HepG2 (cell line): Measurements from ENCODE around the gene LRRC43. TPM values are rescaled to one million over a fixed set of nuclear protein-coding genes. Genes with fewer than 3 reads are reported as not detected.

ENCODE experiments used
- ATAC-seq: fragments of 200-7000 bp; cut with Tn5 transposase; 3 replicates; pipeline ENCODE4 v1.9.1; 2020; ENCODE audit warnings: mild to moderate bottlenecking, moderate library complexity
- BruUV-seq: library from RNA; stranded (reverse); fragments of 400-500 nt; replicated peaks from 2 replicates; lab custom pipeline; 2021; lab: Mats Ljungman, UMichigan
- CTCF ChIA-PET: fragments of 300-600 bp; formaldehyde crosslinking; extraction: SDS; loops from one replicate; lab custom pipeline; 2021; ENCODE audit warnings: low total read pairs, inconsistent platforms, low intra/inter-chr PET ratio; lab: Yijun Ruan, JAX
- POLR2A ChIA-PET: fragments of 350-600 bp; sonication (Branson Sonifier 250); formaldehyde crosslinking; loops from one replicate; lab custom pipeline; 2020; ENCODE audit warnings: antibody characterized with exemption, inconsistent platforms; lab: Yijun Ruan, JAX
- DNase-seq: peaks from one replicate; pipeline ENCODE4 v3.0.0-alpha.2; 2015; ENCODE audit warnings: low spot score
- FAIRE-seq: peaks from 3 replicates; lab custom pipeline; 2011; peaks lifted over from hg19 to GRCh38; lab: Jason Lieb, UNC
- H2AFZ ChIP-seq: one replicate; pipeline ENCODE4 v1.6.1; 2011; ENCODE audit warnings: low read length, inconsistent platforms
- H3K27ac ChIP-seq: fragments of 300-600 bp; 3 replicates; pipeline ENCODE4 v1.8.0; 2011; ENCODE audit warnings: mixed run types, mild to moderate bottlenecking, mixed read lengths, low read length, inconsistent platforms; ENCODE audit not compliant: insufficient read depth; ENCODE audit errors: extremely low read length
- H3K27me3 ChIP-seq, 2 experiments: fragments of 200-600 bp in 1 of 2; 2 replicates in 1 of 2; 3 replicates in 1 of 2; pipeline versions ENCODE4 v1.6.0 to v1.8.0; 2011; ENCODE audit warnings: low read length in 2 of 2, mild to moderate bottlenecking in 2 of 2, moderate library complexity in 2 of 2, inconsistent platforms in 1 of 2; ENCODE audit not compliant: insufficient read depth in 2 of 2, control insufficient read depth in 1 of 2
- H3K36me3 ChIP-seq, 2 experiments: fragments of 200-600 bp in 1 of 2; replicated peaks in 1 of 2; 2 replicates in 1 of 2; 3 replicates in 1 of 2; pipeline versions ENCODE4 v1.5.1 to v1.8.0; 2011; ENCODE audit warnings: low read length in 2 of 2, inconsistent platforms in 1 of 2; ENCODE audit not compliant: insufficient read depth in 2 of 2, control insufficient read depth in 1 of 2
- H3K4me1 ChIP-seq: 2 replicates; pipeline ENCODE4 v1.5.1; 2012; ENCODE audit warnings: low read length, inconsistent platforms; ENCODE audit not compliant: insufficient read depth
- H3K4me2 ChIP-seq: 2 replicates; pipeline ENCODE4 v1.6.0; 2011; ENCODE audit warnings: low read depth, low read length, inconsistent platforms
- H3K4me3 ChIP-seq, 3 experiments: fragments of 200-600 bp in 1 of 3; sonication (generic), shearing (Covaris generic) in 1 of 3; replicated peaks in 1 of 3; 2 replicates each; pipeline ENCODE4 v1.5.1; 2011 to 2016; ENCODE audit warnings: low read length in 3 of 3, inconsistent platforms in 2 of 3, low read depth in 2 of 3, mild to moderate bottlenecking in 2 of 3, control low read depth in 1 of 3, mixed read lengths in 1 of 3; ENCODE audit not compliant: insufficient read depth in 1 of 3
- H3K79me2 ChIP-seq: one replicate; pipeline ENCODE4 v1.6.1; 2011; ENCODE audit warnings: low read length, inconsistent platforms; ENCODE audit not compliant: insufficient read depth
- H3K9ac ChIP-seq: 2 replicates; pipeline ENCODE4 v1.6.0; 2011; ENCODE audit warnings: mild to moderate bottlenecking, low read depth, low read length, inconsistent platforms; ENCODE audit not compliant: insufficient read depth
- H3K9me3 ChIP-seq: 2 replicates; pipeline ENCODE4 v1.5.1; 2012; ENCODE audit warnings: mild to moderate bottlenecking, low read length
- H4K20me1 ChIP-seq: 2 replicates; pipeline ENCODE4 v1.6.0; 2011; ENCODE audit warnings: inconsistent platforms, mild to moderate bottlenecking, low read length, moderate library complexity; ENCODE audit not compliant: insufficient read depth
- FLYWCH1 ChIP-seq: sonication (generic); formaldehyde crosslinking; IDR thresholded peaks from 2 replicates; pipeline ENCODE4 v1.8.1; 2023; ENCODE audit warnings: mild to moderate bottlenecking, missing genetic modification reagents
- HMGXB3 ChIP-seq: sonication (generic); formaldehyde crosslinking; IDR thresholded peaks from 2 replicates; pipeline ENCODE4 v1.4.0; 2020; ENCODE audit warnings: missing genetic modification reagents, borderline replicate concordance
- HNRNPH1 ChIP-seq: fragments of 200-400 bp; formaldehyde crosslinking; optimal IDR thresholded peaks from 2 replicates; pipeline ENCODE3; 2017; ENCODE audit warnings: mild to moderate bottlenecking, low read depth, low read length
- KDM6A ChIP-seq: IDR thresholded peaks from 2 replicates; pipeline ENCODE4 v1.6.1; 2016; ENCODE audit warnings: low read depth
- POLR2AphosphoS2 ChIP-seq: IDR thresholded peaks from 2 replicates; pipeline ENCODE4 v1.6.1; 2011; ENCODE audit warnings: low read depth, low read length, improper control_type of control experiment
- RARG ChIP-seq: sonication (generic); formaldehyde crosslinking; IDR thresholded peaks from 2 replicates; pipeline ENCODE4 v1.4.0; 2020; ENCODE audit warnings: low read depth, mild to moderate bottlenecking, missing genetic modification reagents
- SMARCC2 ChIP-seq: fragments of 450-650 bp; IDR thresholded peaks from 2 replicates; pipeline ENCODE4 v1.6.1; 2017; ENCODE audit warnings: antibody characterized with exemption, mild to moderate bottlenecking
- SNAPC2 ChIP-seq: sonication (generic); formaldehyde crosslinking; IDR thresholded peaks from 2 replicates; pipeline ENCODE4 v1.8.1; 2022; ENCODE audit warnings: mild to moderate bottlenecking, missing genetic modification reagents
- TEAD2 ChIP-seq: sonication (generic); formaldehyde crosslinking; IDR thresholded peaks from 2 replicates; pipeline ENCODE4 v1.9.0; 2021; ENCODE audit warnings: missing genetic modification reagents
- ZNF234 ChIP-seq: sonication (generic); formaldehyde crosslinking; conservative IDR thresholded peaks from 2 replicates; pipeline ENCODE4 v1.5.1; 2020; ENCODE audit warnings: mild to moderate bottlenecking, missing genetic modification reagents
- WGBS: methylation state at CpG from one replicate; pipeline ENCODE4 v1.1.6; 2017; ENCODE audit warnings: low lambda C conversion rate; 5-methylcytosine and 5-hydroxymethylcytosine counted together
- in situ Hi-C: cut with HindIII; loops from 2 replicates; pipeline ENCODE4 v1.10.0; 2017; ENCODE audit warnings: low pct_unique_long_range_greater_than_20kb; ENCODE audit not compliant: extremely low pct_ligation_motif_present
- intact Hi-C: fragments of 100-400 bp; cut with micrococcal nuclease; formaldehyde crosslinking; loops from one replicate; pipeline ENCODE4 v1.10.0; 2022; ENCODE audit not compliant: unreplicated experiment
- polyA plus RNA-seq, 8 experiments: library from polyadenylated mRNA; depleted of rRNA in 3 of 8; stranded (reverse) in 7 of 8; unstranded in 1 of 8; fragments of >200 nt; fragmentation: Illumina TruSeq in 4 of 8; extraction: Trizol in 4 of 8; gene quantifications; 2 replicates each; pipeline versions ENCODE4 v1.2.1 to v1.2.3, GENCODE V29; 2011 to 2016; ENCODE audit warnings: low read depth in 4 of 8, missing spikeins in 1 of 8, mixed read lengths in 1 of 8; ENCODE audit not compliant: insufficient read depth in 1 of 8
- total RNA-seq, 5 experiments: library from RNA; depleted of rRNA; stranded (reverse); fragments of >200 nt; fragmentation: Illumina TruSeq; extraction: Trizol; gene quantifications; 2 replicates each; pipeline ENCODE4 v1.2.3, GENCODE V29; 2016; ENCODE audit warnings: low read depth in 1 of 5

Gene LRRC43
- total and polyA plus RNA-seq, 2 of the 13 experiments (the other 11 are each of a cell fraction or from before 2014, with no cell fraction given) = not detected

DNA sequence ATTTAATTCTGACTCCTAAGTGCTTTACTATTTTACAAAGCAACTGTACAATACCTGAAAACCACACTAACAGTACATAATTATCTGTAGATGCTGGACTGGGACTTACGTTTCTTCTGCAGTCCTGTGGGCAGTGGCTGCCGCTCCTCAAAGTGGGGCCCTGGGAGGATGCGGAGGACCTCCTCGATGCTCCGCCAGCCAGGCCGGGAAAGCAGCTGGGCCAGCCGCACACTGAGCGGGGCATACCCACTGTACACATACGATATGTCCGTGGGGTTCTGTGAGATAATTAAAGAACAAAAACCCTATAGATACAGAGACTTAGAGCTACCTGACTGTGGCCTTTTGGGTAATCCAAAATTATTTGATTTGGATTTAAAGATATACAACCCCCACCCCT, 49.8 kb downstream of the LRRC43 start:
- no peaks in the 10 kb centered on the region for H4K20me1 ChIP-seq
- no peaks in the 10 kb centered on the region for H3K27me3 ChIP-seq
- ChIA-PET CTCF (interaction anchor here (0.7 kb wide), 1 partner anchor 1834 kb away, joined by 3 read pairs; no protein-coding TSS in a partner anchor), POLR2A (no interaction called here)
- no peaks in the 10 kb centered on the region for H3K9me3 ChIP-seq
- in situ Hi-C loops (no loop called here), intact Hi-C loops (no loop called here)
- no peak overlapping the region for H3K9ac ChIP-seq
- H3K36me3 ChIP-seq = peaks cover 4 to 44% of the 10 kb centered on the region in 2 experiments
- ATAC-seq (no peak), FAIRE-seq (no peak), DNase-seq (no peak)
- H3K4me3 ChIP-seq = no peak overlapping the region
- over 99% methylated on average over 10 of the region's 10 CpGs for WGBS
- no peaks in the 10 kb centered on the region for H3K4me1 ChIP-seq
- TF ChIP-seq HNRNPH1 (no peak), RARG (CRISPR knock-in tag) (no peak), HMGXB3 (CRISPR knock-in tag) (no peak), SMARCC2 (no peak), POLR2AphosphoS2 (no peak), TEAD2 (CRISPR knock-in tag) (no peak), SNAPC2 (CRISPR knock-in tag) (no peak), FLYWCH1 (CRISPR knock-in tag) (no peak), ZNF234 (CRISPR knock-in tag) (no peak), KDM6A (no peak)
- no peak overlapping the region for H2AFZ ChIP-seq
- no peak overlapping the region for H3K27ac ChIP-seq
- no peaks in the 10 kb centered on the region for H3K79me2 ChIP-seq
- no TSS peak for BruUV-seq
- no peak overlapping the region for H3K4me2 ChIP-seq
